ENCODE results near the gene SHF. TPM values are rescaled to one million over a fixed set of nuclear protein-coding genes. Genes with fewer than 3 reads are reported as not detected.

SHF gene
- total and polyA plus RNA-seq, 2 donors = 2.7 to 5.7 TPM

DNA sequence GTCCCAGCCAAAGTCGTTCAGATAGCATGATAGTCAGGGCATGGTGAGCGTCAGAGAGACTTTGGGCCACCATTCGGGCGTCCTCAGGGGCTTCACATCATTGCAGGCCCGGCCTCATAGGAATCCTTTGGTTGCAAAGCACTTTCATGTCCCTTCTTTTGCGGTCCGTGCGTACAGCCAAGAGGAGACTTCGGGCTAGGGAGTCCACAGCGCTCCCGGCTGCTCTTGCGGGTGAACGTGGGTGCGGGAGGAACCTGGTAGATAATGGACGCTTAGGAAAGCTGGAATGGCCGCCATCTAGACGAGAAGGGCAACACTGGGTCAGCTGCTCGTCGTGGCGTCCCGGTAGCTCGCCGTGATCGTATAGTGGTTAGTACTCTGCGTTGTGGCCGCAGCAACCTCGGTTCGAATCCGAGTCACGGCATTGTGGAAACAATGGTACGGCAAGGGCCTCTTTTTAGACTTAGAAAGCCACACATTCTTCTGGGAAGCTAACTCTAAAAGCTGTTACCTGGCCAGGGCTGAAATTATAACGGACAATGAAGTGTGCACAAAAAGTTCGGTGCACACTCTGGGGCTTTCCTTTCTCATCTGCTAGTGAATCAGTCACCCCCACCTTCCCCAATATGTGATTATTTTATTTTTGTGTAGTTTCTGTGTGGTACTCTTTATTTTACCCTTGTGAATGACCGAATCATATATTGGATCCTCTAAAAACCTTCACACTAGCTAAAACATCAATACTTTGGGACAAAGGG is 13.2 kb upstream of the SHF start:
- Histone ChIP-seq H3K4me1 (ENCODE audit: control insufficient read depth in 2 of 2, insufficient read depth in 2 of 2, low read length in 2 of 2) (peaks cover 6 to 13% of the 10 kb centered on the region in 2 donors), H3K27ac (ENCODE audit: low read depth in 1 of 2, low read length in 1 of 2) (peak overlapping the region; percentile 92 to 97), H3K9me3 (ENCODE audit: control insufficient read depth in 2 of 2, insufficient read depth in 1 of 2, low read length in 1 of 2) (no peaks in the 10 kb centered on the region), H3K4me3 (ENCODE audit: low read length in 2 of 2) (peak overlapping the region; percentile 65 to 76), H3K36me3 (ENCODE audit: control insufficient read depth in 2 of 2, insufficient read depth in 2 of 2, low read length in 1 of 2) (no peaks in the 10 kb centered on the region), H3K27me3 (ENCODE audit: control insufficient read depth in 2 of 2, insufficient read depth in 1 of 2, low read length in 1 of 2) (peaks cover 0 to 11% of the 10 kb centered on the region in 2 donors)
- peak in 8 of 9 donors; percentile 22 to 77 (median 50) for DNase-seq (ENCODE audit: low read depth in 6 of 9, low spot score in 9 of 9)
- 4% methylated on average over 34 of the region's 34 CpGs for WGBS

DNA sequence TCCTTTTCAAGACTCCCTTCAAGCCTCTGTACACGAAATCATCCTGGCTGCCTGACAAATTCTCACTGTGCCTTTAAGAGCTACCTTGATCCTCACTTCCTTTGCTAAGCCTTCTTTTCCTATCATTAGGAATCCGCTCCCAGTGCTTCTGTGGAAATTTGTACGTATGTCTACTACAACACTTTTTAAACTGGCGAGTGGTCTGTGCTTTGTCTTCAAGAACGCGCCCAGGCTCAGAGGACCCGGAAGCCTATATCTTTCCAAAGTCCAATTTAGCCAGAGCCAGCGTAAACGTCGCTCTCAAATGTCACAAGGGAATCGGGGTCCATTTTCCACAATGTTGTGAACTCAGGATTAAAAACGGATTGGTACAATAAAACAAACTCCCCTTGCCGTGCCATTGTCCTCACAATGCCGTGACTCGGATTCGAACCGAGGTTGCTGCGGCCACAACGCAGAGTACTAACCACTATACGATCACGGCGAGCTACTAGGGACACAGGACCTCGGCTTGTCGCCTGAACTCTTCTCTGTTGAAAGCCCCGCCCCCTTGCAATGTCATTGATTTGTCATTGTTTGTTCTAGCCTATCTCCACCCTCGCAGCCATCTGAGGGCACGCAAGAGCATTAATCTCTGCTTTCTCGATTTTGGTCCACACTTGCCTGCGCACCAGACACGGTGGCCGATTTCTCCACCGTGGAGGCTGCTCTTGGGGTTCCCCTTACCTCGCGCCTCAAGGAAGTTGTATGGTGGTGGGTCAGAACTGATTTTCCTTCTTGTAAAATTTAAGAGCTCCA is 12.4 kb upstream of the SHF start:
- Histone ChIP-seq H3K4me1 (ENCODE audit: control insufficient read depth in 2 of 2, insufficient read depth in 2 of 2, low read length in 2 of 2) (peaks cover 6 to 13% of the 10 kb centered on the region in 2 donors), H3K27me3 (ENCODE audit: control insufficient read depth in 2 of 2, insufficient read depth in 1 of 2, low read length in 1 of 2) (peaks cover 0 to 11% of the 10 kb centered on the region in 2 donors), H3K4me3 (ENCODE audit: low read length in 2 of 2) (peak overlapping the region; percentile 65 to 76), H3K27ac (ENCODE audit: low read depth in 1 of 2, low read length in 1 of 2) (peak overlapping the region; percentile 92 to 97), H3K36me3 (ENCODE audit: control insufficient read depth in 2 of 2, insufficient read depth in 2 of 2, low read length in 1 of 2) (no peaks in the 10 kb centered on the region), H3K9me3 (ENCODE audit: control insufficient read depth in 2 of 2, insufficient read depth in 1 of 2, low read length in 1 of 2) (no peaks in the 10 kb centered on the region)
- peak; percentile 82 to 97 (median 90) for DNase-seq (ENCODE audit: low read depth in 6 of 9, low spot score in 9 of 9)
- WGBS = under 1% methylated on average over 34 of the region's 34 CpGs

DNA sequence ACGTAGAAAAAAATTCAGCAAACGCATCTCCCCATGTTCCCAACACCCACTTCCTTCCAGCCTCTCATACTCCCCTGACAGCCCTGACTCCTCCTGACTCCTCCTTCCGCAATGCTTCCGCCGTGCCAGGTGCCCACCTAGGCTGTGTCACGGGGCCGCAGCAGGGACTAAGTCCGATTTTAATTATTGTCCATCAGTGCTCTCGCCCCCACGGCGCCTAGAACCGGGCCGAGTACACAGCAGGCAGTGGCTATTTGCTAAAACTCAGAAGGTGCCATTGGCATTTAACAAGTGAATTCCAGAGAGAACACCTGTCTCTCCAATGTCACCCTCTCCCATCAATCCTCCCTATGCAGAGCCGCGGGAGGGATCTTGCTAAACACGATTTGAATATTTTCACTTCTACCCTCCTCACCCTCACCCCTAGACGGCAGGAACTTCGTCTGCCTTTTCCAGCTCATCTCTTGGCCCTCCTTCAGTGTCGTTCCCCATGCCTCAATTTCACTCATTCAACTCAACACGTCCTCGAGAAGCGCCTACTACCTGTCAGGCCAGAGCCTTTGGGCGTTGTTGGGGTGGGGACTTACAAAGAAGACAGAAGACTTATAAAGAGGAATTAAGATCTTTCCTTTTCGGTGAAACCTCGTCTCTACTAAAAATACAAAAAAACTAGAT is 11.5 kb upstream of the SHF start:
- DNase-seq (ENCODE audit: low read depth in 6 of 9, low spot score in 9 of 9) = peak in 6 of 9 donors; percentile 27 to 76 (median 44)
- no peaks in the 10 kb centered on the region for H3K36me3 ChIP-seq (ENCODE audit: control insufficient read depth in 2 of 2, insufficient read depth in 2 of 2, low read length in 1 of 2)
- H3K27me3 ChIP-seq (ENCODE audit: control insufficient read depth in 2 of 2, insufficient read depth in 1 of 2, low read length in 1 of 2) = peaks cover 0 to 11% of the 10 kb centered on the region in 2 donors
- no peaks in the 10 kb centered on the region for H3K9me3 ChIP-seq (ENCODE audit: control insufficient read depth in 2 of 2, insufficient read depth in 1 of 2, low read length in 1 of 2)
- 1% methylated on average over 25 of the region's 25 CpGs for WGBS
- peaks cover 6 to 13% of the 10 kb centered on the region in 2 donors for H3K4me1 ChIP-seq (ENCODE audit: control insufficient read depth in 2 of 2, insufficient read depth in 2 of 2, low read length in 2 of 2)
- peak overlapping the region; percentile 65 to 76 for H3K4me3 ChIP-seq (ENCODE audit: low read length in 2 of 2)
- peak overlapping the region; percentile 73 to 92 for H3K27ac ChIP-seq (ENCODE audit: low read depth in 1 of 2, low read length in 1 of 2)

DNA sequence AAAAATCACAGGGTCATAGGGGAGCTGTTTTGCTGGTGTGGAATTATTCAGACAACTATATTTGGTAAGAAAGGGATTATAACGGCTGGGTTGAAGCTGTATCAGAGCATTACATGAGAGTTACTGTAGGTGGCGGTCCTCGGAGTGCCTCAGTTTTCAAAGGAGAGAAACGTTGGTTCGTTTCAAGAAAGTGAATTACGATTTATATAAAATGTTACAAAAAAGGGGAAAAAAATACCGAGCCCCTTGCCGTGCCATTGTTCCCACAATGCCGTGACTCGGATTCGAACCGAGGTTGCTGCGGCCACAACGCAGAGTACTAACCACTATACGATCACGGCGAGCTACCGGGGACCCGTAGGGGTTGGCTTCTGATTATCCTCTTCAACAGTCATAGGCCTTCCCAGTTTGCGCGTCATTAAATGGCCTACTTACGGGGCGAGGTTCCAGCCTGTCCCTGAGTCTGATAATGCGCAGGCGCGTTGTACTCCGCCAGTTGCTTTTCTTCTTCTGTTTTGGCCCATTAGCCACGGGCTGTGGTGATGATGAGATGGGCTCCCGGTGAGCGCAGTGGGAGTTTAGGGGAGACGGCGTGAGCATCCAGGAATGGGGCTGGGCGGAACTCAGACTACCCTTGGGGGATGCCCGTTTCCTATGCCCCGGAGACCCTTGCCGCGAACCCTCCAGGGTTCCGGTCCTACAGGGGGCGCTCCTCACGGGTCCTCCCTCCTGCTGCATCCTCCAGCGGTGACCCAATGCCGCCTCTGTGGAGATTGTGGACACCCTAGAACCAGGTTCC is 10.8 kb upstream of the SHF start:
- peaks cover 6 to 13% of the 10 kb centered on the region in 2 donors for H3K4me1 ChIP-seq (ENCODE audit: control insufficient read depth in 2 of 2, insufficient read depth in 2 of 2, low read length in 2 of 2)
- under 1% methylated on average over 42 of the region's 42 CpGs for WGBS
- peak; percentile 84 to 98 (median 92) for DNase-seq (ENCODE audit: low read depth in 6 of 9, low spot score in 9 of 9)
- H3K9me3 ChIP-seq (ENCODE audit: control insufficient read depth in 2 of 2, insufficient read depth in 1 of 2, low read length in 1 of 2) = no peaks in the 10 kb centered on the region
- peaks cover 0 to 11% of the 10 kb centered on the region in 2 donors for H3K27me3 ChIP-seq (ENCODE audit: control insufficient read depth in 2 of 2, insufficient read depth in 1 of 2, low read length in 1 of 2)
- H3K27ac ChIP-seq (ENCODE audit: low read depth in 1 of 2, low read length in 1 of 2) = peak overlapping the region; percentile 82 to 92
- H3K4me3 ChIP-seq (ENCODE audit: low read length in 2 of 2) = peak overlapping the region; percentile 65 to 76
- H3K36me3 ChIP-seq (ENCODE audit: control insufficient read depth in 2 of 2, insufficient read depth in 2 of 2, low read length in 1 of 2) = no peaks in the 10 kb centered on the region

DNA sequence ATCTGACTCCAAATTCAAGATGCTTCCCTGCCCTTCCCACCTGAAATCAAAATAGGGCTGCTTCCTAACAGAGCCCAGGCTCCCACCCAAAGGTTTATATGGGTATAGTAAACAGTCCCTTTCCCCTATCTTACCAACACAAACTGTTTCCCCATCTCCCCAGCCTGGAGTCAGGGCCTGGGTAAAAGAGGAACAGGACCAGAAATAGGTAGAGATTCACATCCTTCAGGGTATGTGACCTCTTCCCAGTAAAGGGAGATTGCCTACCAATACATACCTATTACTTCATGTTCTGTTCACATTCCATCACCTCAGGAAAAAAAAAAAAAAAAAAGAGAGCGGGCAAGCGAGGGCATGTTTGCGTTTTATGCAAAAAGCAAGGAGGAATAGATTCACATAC is 9.7 kb upstream of the SHF start:
- H3K27ac ChIP-seq (ENCODE audit: low read depth in 1 of 2, low read length in 1 of 2) = no peak overlapping the region
- H3K4me1 ChIP-seq (ENCODE audit: control insufficient read depth in 2 of 2, insufficient read depth in 2 of 2, low read length in 2 of 2) = peaks cover 6 to 13% of the 10 kb centered on the region in 2 donors

DNA sequence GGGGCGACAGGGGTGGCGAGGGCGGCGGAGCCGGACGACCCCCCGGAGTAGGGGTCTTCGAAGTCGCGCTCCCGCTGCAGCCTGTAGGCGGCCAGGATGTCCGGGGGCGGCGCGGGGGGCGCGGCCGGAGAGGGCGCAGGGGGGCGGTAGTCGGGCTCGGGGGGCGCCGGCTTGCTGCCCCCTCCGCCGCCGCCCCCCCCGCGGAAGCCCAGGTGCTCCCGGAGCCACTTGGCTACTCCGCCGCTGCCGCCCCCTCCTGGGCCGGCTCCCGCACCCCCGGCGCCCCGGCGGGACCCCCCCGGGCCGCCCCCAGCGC is 230 bp downstream of the SHF start:
- peak overlapping the region; percentile 34 to 78 for H3K4me3 ChIP-seq (ENCODE audit: low read length in 2 of 2)
- WGBS = under 1% methylated on average over 39 of the region's 43 CpGs
- peak overlapping the region in 1 of 2 donors; percentile 64 for H3K27ac ChIP-seq (ENCODE audit: low read depth in 1 of 2, low read length in 1 of 2)
- peaks cover 6 to 23% of the 10 kb centered on the region in 2 donors for H3K27me3 ChIP-seq (ENCODE audit: control insufficient read depth in 2 of 2, insufficient read depth in 1 of 2, low read length in 1 of 2)
- no peaks in the 10 kb centered on the region for H3K9me3 ChIP-seq (ENCODE audit: control insufficient read depth in 2 of 2, insufficient read depth in 1 of 2, low read length in 1 of 2)
- peaks cover 2 to 13% of the 10 kb centered on the region in 2 donors for H3K4me1 ChIP-seq (ENCODE audit: control insufficient read depth in 2 of 2, insufficient read depth in 2 of 2, low read length in 2 of 2)
- no peaks in the 10 kb centered on the region for H3K36me3 ChIP-seq (ENCODE audit: control insufficient read depth in 2 of 2, insufficient read depth in 2 of 2, low read length in 1 of 2)
- DNase-seq (ENCODE audit: low read depth in 6 of 9, low spot score in 9 of 9) = no peak

More for the DNA sequence above, 9.7 kb upstream of the SHF start:
- H3K4me3 ChIP-seq (ENCODE audit: low read length in 2 of 2) = peak overlapping the region in 1 of 2 donors; percentile 76
- DNase-seq (ENCODE audit: low read depth in 6 of 9, low spot score in 9 of 9) = no peak
- H3K27me3 ChIP-seq (ENCODE audit: control insufficient read depth in 2 of 2, insufficient read depth in 1 of 2, low read length in 1 of 2) = peaks cover 0 to 9% of the 10 kb centered on the region in 2 donors
- no peaks in the 10 kb centered on the region for H3K36me3 ChIP-seq (ENCODE audit: control insufficient read depth in 2 of 2, insufficient read depth in 2 of 2, low read length in 1 of 2)
- 87% methylated on average over 3 of the region's 3 CpGs for WGBS
- H3K9me3 ChIP-seq (ENCODE audit: control insufficient read depth in 2 of 2, insufficient read depth in 1 of 2, low read length in 1 of 2) = no peaks in the 10 kb centered on the region

DNA sequence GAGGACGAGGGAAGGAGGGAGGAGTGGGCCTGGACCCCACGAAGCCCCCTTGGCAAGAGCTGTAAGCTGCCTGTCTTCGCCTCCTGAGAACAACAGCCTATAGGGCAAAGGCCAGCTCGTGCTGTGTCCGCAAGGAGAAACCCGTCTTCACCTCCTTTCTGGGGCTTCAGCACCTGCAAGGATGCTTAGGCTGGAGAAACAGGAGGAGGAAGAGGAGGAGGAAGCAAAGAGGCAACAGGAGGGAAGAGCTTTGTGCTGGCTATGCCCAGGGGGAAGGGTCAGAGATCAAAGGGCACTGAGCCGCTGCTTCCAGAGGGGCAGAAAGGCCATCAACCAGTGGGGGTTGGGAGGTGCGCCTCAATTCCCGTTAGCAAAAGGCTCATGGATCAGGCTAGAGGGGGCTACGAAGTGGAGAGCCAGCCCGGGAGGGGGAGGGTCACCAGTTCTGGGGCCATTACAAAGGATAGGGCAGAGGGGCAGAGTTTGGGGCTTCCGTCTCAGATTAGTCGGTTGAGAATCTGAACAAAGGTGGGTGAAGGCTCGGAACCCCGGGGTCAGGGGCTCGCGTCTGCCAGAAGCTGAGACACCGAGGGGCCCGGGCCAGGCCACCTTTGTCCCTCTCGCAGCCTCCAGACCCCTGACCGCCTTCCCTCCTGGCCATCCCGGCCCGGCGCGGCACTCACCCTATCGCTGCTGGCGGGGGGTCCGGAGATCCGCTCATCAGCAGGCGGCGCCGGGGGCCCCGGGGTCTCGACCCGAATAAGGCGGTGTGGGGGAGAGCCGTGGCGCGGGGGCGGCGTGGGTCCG is 792 bp downstream of the SHF start:
- Histone ChIP-seq H3K27ac (ENCODE audit: low read depth in 1 of 2, low read length in 1 of 2) (peak overlapping the region in 1 of 2 donors; percentile 64), H3K36me3 (ENCODE audit: control insufficient read depth in 2 of 2, insufficient read depth in 2 of 2, low read length in 1 of 2) (no peaks in the 10 kb centered on the region), H3K4me3 (ENCODE audit: low read length in 2 of 2) (peak overlapping the region; percentile 34 to 78), H3K9me3 (ENCODE audit: control insufficient read depth in 2 of 2, insufficient read depth in 1 of 2, low read length in 1 of 2) (no peaks in the 10 kb centered on the region), H3K27me3 (ENCODE audit: control insufficient read depth in 2 of 2, insufficient read depth in 1 of 2, low read length in 1 of 2) (peaks cover 6 to 23% of the 10 kb centered on the region in 2 donors), H3K4me1 (ENCODE audit: control insufficient read depth in 2 of 2, insufficient read depth in 2 of 2, low read length in 2 of 2) (peaks cover 2 to 13% of the 10 kb centered on the region in 2 donors)
- DNase-seq (ENCODE audit: low read depth in 6 of 9, low spot score in 9 of 9) = no peak
- WGBS = 18% methylated on average over 42 of the region's 42 CpGs
